Stimulated activated CD8-positive, alpha-beta memory T cell treated with anti-CD3 and anti-CD28 coated beads, Interleukin-4, amount 100 ng/mL, for 1 hour (primary cell): ENCODE results near the gene HDAC4.

Experiments used
- DNase-seq, 2 donors: peaks; one replicate each; pipeline ENCODE4 v3.0.0-alpha.2; 2020; ENCODE audit warnings: low read depth in 2 of 2, low spot score in 1 of 2

The HDAC4 gene

DNA sequence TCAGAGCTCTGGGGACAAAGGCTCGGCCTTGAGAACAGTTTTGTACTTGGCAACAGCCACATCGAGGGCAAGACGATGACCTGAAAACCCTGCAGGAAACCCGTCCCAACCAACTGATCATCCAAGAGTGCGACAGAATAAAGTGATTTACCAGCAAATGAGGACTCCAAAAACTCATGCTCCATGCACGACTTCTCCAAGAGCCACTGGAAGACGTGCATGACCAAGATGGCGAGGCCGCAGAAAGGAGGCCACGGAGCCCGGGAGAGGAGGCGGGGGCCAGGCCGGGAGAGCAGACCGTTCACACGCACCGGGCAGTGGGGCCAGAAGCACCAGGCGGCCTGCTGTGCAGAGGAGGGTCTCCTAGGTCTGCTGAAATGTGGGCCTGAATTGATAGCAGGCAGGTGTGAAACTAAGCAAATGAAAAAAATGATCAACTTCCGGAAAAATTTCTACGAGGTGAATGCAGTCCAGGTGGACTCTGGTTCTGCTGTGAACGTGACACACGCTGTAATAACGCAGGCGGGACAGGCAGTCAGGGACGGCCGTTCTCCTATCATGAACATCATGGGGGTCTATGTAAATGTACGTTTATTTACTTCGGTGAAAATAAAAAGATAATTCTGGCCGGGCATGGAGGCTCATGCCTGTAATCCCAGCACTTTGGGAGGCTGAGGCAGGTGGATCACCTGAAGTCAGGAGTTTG lies 252.2 kb downstream of the HDAC4 start:
- DNase-seq = no peak

DNA sequence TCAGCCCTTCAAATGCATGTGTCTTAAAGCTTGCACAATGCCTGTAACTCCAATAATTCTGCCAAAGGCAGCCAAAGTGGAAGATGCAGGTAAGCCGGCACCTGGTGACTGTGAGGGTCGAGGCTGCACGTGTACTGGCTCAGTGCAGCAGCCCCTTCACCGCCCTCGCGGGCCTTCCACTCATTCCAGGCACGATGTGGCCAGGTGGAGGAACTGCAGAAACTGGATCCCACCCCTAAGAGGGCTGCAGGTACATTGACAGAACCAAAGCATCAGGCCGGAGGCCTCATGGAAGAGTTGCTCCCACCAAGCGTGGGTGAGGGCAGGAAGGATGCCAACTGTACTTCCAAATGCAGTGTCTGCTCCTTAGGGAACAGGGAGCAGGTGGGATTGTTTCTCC lies 253.4 kb downstream of the HDAC4 start:
- no peak for DNase-seq

DNA sequence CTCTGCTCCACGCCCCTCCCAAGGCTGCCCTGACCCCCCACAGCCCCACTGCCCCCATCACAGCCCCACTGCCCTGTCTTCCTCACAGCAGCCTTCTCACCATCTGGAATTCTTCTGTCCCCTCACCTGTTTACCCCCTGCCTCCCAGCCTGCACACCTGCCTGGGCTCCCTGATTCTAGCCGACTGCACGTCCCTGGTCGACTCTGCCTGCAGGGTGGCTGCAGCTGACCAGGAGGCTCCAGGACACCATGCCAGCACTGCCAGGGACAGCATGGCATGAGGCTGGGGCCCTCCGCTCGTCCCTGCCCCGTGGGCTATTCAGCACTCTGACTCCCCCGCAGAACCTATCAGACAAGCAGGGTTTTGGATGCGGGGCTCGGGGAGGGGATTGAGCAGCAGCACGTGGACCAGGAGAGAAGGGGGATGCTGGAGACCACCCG lies 254.1 kb downstream of the HDAC4 start:
- DNase-seq = no peak

DNA sequence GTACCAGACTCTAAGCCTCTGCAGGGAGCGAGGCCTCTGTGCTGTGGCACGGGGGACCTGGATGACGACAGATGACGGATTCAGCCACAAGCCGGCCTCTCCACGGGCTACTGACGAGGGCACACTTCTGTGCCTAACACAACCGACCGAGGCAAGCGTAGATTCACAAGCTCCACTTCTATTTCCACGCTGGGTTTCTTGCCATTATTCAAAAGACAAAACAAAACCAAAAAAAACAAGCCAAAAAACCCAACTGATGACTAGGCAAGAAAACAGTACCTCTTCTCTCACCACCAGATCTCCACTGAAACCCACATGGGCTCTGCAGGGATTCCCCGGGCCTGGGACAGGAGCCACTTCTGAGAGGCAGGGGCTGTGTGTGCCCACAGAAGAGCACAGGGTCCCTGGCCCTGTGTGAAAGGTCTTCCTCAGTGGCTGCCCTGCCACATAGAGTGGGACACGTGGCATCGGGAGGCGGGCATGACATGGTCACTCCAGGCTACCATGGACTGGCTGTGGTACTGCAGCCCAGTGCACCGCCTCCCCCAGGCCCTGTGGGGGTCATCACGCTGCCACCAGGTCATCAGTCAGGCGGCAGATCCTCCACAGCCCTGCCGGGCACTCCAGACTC lies 254.7 kb downstream of the HDAC4 start:
- no peak for DNase-seq

DNA sequence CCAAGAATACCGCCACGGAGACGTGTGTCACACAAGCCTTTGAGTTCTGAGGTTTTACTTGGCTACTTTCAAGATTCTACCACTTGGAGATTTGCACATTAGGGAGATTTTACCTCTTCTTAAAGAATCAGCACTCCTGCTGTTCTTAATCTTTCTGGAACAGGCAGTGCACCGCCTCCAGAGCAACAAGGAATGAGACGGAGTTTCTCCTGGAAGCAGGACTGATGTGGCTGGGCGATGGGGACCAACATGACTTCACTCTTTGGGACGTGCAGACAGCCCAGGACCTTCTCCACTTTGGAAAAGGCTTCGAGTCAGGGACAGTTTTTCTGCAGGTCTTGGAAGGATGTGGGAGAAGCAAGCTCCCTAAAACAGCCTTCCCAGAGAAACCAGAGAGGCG lies 255.2 kb downstream of the HDAC4 start:
- no peak for DNase-seq

DNA sequence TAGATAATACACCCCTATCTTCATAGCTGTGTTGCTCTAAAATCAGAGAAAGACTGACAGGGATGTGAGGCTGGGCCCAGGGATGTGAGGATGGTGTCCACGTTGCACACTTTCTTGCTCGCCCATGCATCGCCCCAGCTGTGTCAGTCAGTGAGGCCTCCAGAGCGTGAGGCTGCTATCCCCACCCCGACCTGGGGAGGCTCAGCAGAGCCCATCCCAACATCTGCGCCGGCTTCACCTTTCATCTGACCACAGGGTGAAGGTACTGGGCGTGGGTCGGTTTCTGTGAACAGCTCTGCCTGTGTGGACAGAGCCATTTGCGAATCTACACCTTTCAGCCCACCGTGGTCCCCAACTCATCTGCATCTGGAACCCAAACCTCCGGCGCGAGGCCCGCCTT lies 255.7 kb downstream of the HDAC4 start:
- DNase-seq = no peak

GRCh38 chr2:239144713-239144999 lies 256.2 kb downstream of the HDAC4 start:
- DNase-seq = no peak

DNA sequence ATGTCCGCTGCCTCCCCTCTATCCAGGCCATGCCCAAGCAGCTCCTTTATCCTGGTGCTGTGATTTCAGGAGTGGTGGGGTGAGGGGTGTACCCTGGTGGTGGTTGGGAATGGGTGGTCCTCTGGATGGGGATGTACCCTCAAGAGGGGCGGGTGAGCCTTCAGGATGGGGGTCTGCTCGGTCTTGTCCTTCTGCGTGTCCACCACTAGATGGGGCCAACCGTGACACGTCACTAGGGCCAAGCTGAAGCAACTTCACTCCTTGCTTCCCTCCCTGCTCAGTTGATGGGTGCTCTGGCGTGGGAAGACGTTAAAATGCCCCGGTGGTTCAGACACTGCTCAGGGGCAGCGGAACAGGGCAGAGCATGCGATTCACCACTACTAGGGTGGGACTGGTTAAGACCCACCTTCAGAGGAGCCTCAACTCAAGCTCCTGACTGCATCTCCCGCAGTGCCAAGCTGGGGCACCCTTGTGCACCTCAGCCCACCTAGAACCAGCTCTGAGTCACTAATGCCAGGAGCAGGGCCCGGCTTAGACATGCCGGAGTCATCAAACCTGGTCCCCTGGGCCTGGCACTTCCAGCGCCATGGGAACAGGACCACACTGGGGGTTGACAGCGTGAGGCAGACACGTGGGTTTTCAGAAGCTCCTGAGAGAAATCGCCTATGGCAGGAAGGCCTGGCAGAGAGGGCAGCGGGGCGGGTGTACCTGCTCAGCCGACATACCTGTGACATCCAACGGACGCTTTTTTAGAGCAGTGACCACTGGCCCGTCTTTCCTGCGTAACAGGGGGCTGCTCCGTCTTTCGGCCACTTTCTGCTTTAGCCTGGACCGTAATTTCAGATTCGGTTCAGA lies 256.7 kb downstream of the HDAC4 start:
- DNase-seq = no peak

DNA sequence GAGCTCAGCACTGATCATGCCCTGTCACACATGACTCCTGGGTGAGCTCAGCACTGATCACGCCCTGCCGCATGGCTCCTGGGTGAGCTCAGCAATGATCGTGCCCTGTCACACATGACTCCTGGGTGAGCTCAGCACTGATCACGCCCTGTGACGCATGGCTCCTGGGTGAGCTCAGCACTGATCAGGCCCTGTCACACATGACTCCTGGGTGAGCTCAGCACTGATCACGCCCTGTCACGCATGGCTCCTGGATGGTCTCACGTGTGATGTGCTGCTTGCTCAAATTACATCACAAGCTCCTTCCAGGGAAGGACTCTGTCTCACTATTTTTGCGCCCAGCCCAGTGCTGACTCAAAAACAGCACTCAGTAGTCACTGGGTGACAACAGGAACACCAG lies 258.0 kb downstream of the HDAC4 start:
- no peak for DNase-seq

GRCh38 chr2:239142296-239142695 lies 258.5 kb downstream of the HDAC4 start:
- DNase-seq = no peak

DNA sequence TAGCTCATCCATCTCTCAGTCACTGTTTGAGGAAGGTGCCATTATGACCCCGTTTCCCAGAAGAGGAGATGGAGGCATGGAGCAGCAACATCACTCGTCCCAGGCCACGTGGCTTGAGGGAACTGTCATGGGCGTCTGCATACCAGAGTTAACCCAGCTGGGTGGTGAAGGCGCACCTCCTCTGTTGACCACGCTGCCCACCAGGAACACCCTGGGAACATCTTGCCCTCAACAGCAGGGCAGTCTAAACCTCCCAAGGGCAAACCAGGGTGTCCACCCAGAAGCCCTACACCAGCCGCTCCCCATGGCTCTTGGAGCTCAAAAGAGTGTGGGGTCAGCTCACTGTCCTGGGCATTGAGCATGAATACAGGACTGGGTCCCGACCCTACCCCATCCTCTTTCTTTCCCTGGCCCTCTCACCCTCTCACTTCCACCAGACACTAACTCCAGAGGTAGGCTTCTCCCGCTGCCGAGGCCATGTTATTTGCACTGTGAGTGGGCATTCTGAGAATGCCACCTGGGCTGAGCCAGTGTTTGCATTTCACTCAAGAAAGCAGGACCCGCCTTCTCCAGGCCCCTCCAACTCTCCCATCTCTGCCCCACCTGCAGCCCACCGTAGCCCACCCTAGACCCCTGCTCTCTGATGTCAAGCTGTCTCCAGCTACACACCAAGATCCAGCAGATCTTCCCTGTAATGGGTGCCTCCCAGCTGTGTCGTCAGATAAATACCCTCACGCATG lies 259.6 kb downstream of the HDAC4 start:
- no peak for DNase-seq

- DNase-seq = no peak
Observed at GRCh38 chr2:239140346-239141020, 260.3 kb downstream of the HDAC4 start.

DNA sequence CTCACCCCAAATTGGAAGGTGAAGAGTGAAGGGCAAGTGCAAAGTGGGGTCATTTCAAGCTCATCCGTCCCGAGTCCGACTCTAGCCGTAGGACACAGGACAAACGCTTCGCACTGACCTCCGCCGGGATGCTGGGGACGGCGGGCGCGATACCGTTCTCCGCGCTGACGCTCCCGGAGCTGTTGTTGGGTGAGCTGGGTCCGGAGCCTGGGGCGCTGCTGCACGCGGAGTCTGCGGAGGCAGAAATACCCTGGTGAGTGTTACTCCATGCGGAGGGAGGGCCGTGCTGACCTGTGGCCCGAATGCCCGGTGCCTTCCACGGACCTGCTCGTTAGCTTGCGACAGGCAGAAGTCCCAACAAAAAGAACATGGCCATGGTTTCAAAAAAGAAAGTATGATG lies 261.3 kb downstream of the HDAC4 start:
- DNase-seq = no peak

DNA sequence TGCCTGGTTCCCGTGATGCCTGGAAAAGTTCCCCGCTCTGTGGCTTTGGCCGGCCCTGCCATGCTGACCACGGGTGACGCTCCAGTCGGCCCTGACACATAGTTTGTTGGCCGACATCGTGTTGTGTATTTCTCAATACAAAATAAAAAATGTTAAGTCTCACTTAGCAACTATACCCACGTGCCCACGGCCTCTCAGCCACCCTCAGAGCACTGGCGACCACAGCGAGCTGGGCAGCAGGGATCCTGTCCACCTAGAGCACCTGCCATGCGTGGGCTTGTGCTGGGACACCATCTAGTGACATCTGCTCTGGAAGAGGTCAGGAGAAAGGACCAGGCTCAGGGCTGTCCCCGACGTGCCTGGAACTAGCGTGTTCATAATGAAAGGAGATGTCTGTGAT lies 261.7 kb downstream of the HDAC4 start:
- DNase-seq = no peak

- DNase-seq = no peak
Observed at GRCh38 chr2:239138610-239139009, 262.2 kb downstream of the HDAC4 start.

- no peak for DNase-seq
Observed at GRCh38 chr2:239137898-239138283, 262.9 kb downstream of the HDAC4 start.

DNA sequence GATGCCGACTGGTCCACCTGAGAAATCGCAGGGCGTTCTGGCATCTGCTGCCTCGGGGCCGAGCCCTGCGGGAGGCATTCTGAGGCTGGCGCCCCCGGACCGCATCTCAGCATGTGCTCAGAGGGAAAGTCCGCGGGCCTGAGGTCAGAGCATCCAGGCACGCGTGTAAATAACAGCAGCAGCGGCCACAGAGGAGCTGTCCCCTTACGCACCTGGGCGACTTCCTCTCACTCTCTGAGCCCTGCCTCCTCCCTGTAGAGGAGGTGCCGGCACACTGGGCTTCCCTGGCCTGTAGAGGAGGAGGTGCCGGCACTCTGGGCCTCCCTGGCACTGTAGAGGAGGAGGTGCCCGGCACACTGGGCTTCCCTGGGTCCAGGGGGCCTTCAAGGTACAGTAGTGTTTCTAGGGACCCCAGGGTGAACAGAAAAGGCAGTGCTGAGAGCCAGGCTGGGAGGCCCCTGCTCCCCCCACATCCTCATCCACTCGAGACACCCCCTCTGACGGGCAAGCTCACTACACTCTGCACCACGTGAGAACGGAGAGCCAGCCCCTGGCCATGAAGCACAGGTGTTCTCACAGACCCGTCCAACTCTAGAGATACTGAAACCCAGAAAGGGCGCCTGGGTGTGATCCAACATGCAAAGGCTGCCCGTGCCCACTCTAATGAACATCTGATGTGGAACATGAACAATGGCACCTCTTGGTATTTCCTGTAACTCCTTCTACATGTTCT lies 263.5 kb downstream of the HDAC4 start:
- DNase-seq = no peak

GRCh38 chr2:239136762-239137161 lies 264.1 kb downstream of the HDAC4 start:
- DNase-seq = no peak

DNA sequence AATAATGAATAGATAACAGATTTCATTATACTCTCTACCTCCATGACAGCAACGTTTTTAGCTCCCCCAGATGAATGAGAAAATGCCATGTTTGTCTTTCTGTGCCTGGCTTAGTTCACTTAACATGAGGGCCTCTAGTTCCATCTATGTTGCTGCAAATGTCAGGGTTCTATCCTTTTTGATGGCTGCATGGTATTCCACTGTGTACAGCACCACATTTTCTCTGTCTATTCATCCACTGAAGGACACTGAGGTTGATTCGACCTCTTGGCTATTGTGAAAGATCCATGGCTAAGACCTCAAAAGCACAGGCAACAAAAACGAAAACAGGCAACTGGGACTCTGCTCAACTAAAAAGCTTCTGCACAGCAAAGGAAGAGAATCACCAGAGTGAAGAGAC lies 264.6 kb downstream of the HDAC4 start:
- DNase-seq = no peak

DNA sequence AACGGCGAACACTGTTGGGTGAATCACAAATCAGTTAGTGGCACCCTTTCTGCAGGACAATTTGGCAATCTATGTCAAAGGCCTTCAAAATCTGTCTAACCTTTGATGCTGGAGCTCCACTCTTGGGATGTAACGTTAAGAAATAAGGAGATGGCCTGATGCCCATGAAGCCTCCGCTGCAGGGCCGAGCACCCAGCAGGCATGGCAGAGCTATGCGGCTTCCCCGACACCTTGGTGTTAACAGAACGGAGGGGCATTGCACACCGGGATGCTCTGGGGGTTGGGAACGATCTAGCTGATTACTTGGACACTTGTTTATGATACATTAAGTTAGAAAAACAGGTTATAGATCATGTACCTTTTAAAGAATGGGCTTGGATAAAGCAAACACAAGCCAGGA lies 265.3 kb downstream of the HDAC4 start:
- DNase-seq = no peak
